GM19463 (cell line): ENCODE measurements around the gene CACNA1D.

Source experiments
- ATAC-seq: cut with Tn5 transposase; IDR thresholded peaks from one replicate; pipeline ENCODE4 v1.9.1; 2021; ENCODE audit warnings: mild to moderate bottlenecking, moderate library complexity; ENCODE audit not compliant: unreplicated experiment

CACNA1D gene

GRCh38 chr3:53708001-53708621 is 213.7 kb downstream of the CACNA1D start:
- ATAC-seq: no peak

DNA sequence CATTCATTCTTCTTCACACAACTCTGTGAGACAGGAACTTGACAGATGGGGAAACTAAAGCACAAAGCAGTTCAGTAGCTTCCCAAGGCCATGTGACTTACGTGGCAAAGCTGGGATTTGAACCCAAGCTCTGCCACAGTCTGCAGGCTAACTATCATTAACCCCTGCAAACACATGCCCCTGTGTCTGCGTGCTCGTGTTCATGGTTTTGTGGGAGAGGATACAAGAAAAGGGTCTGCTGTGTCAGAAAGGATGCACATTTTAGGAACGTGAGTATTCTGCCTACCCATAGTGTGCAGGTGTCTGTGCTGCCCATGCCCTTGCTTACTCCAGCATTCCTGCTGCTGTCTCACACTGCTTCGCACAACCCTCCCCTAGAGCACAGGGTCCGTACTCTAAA is 214.8 kb downstream of the CACNA1D start:
- ATAC-seq: no peak

GRCh38 chr3:53709860-53710674 is 215.7 kb downstream of the CACNA1D start:
- no peak for ATAC-seq

DNA sequence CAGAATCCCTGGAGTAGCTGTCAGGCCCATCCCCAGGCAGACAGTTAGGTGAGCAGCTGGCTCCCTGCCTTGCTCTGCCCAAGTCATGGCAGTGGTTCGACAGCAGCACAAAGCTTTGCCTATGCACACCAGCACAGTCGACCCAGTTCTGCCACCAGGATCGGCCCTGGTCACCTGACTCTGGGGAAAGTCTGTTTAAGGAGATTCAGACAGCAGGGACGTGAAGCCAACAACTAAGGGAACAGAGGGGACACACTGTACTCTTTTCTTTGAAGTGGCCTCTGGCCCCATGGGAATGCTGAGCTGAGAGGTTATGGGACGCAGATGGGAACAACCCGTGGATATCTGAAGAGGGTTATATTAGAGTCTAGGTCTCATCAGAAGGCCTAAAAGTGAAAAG is 217.0 kb downstream of the CACNA1D start:
- ATAC-seq: no peak

DNA sequence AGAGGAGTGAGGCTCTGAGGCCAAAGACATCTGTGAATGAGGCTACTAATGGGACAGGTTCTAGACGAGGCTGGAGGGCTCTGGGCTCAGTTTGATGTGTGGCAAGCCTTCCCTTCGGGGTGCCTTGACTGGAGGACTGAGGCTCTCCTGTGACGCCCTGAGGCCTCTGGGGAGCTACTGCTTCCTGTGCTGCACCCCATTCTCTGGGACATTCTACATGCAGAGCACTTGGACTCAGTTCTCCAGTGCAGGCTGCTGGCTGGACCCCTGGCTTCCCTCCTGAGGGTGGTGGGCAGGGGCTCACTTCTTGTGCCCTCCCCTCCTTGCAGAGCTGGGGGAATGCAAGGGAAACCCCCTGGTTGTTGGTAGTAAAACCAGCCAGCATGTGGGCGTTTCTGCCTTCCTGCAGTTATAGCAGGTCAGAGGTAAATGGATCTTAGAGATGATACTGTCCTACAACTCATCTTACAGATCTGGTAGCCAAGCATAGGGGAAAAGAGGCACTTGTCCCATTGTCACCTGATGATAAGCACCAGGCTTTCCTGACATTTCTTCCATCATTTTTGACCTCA is 218.5 kb downstream of the CACNA1D start:
- no peak for ATAC-seq

DNA sequence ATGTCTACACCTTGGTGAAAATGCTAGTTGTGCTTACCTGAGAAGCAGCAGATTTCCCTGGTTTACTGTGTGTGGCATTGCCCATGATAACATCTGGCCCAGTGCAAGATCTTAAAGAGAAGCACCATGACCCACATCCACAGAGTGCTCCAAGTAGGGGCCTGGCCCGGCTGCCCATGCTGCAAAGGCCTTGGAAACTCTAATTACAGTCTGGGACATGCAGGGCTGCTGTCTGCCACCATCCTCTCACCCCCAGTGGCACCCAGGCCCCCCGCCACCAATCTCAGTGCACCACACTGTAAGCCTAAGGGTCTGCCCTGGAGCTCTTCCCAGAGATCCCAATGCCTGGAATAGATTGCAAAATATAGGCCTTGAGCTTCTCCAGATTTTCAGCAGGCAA is 219.2 kb downstream of the CACNA1D start:
- ATAC-seq: no peak

GRCh38 chr3:53715815-53716483 is 221.5 kb downstream of the CACNA1D start:
- no peak for ATAC-seq

DNA sequence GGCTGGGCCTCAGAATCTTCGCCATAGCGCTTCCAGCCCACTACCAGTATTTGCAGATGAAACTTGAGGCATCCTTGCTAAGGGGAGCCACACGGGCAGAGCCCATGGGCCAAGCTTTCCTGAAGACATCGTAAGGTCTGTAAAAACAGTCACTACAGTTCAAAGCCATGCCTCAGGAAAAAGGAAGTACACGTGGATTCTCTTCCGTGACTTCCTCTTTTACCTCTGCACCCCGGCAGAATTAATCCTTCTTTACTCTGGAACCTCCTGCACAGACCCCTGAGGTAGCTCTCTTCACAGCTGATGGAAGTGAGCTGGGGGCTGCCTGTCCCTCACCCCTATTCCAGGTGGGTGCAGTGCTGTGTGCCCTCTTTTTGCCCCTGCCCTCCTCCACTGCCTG is 222.6 kb downstream of the CACNA1D start:
- ATAC-seq: no peak

GRCh38 chr3:53718462-53718861 is 224.1 kb downstream of the CACNA1D start:
- ATAC-seq: no peak

- ATAC-seq: no peak
These were observed 225.4 kb downstream of the CACNA1D start for GRCh38 chr3:53719796-53720195.

- ATAC-seq: no peak
These were observed 227.0 kb downstream of the CACNA1D start for GRCh38 chr3:53721187-53722119.

GRCh38 chr3:53724566-53724965 is 230.2 kb downstream of the CACNA1D start:
- ATAC-seq: no peak

DNA sequence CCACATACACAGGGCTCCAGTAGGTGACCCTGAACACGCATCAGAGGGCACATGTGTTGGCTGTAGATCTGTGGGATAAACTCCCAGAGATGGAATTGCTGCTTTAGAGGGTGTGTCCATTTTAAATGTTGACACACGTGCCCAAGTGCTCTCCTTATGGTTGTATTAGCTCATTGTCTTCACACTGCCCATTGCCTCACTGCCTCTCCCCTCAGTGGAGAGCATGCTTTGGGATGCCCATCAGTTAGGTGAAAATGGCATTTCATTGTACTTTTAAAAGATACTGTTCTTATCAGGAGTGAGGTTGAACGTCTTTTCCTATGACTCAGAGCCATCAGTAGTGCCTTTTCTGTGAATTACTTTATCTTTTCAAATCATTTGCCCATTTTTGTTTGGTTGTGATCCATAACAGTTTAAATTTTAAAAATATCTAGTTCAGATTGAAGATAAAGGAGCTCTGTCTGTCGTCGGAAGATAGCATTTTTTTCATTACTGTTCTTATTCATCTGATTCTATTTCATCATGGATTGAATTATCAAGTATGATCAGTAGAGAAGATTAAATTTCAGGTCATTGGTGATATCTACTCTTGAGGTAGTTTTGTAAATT is 231.1 kb downstream of the CACNA1D start:
- no peak for ATAC-seq

GRCh38 chr3:53726643-53727042 is 232.2 kb downstream of the CACNA1D start:
- ATAC-seq: no peak

DNA sequence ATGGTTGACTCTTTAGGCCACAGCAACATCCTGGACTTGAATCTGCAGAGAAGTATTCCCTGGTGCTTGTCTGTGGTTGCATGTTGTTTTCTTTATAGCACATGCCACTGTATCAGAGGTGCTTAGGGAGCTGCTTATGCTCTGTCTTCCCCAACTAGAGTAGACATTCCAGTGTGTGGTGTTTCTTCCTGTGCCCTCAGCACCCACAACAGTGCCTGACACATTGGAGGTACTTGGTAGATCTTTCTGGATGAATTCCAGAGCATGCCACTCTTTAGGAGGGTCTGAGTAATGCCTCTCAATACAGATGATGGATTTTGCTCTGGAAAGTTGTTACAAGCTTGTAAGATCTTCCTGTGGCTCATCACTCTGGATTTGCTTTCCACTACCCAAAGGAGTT is 234.2 kb downstream of the CACNA1D start:
- ATAC-seq: no peak

DNA sequence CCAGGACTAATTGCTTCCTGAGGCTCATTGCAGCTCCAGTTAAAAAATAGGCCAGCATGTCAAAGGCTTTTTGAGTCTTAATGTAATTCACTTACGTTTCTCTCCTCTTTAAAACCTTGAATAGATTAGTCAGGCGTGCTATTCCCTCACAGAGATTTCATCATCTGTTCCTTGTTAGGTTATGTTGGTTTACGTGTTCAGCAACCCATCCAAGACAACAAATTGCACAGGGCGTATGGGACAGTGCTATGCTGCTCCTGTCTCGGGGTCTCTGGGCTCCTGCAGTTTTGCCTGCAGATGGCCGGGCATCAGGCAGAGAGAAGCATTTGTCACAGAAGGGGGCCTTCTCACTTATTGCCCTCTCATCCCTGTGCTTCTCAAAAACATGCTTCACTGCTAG is 234.7 kb downstream of the CACNA1D start:
- ATAC-seq: no peak

- ATAC-seq: peak; percentile 53
These were observed 235.2 kb downstream of the CACNA1D start for GRCh38 chr3:53729618-53730017.

- ATAC-seq: no peak
These were observed 236.2 kb downstream of the CACNA1D start for GRCh38 chr3:53730576-53730975.

DNA sequence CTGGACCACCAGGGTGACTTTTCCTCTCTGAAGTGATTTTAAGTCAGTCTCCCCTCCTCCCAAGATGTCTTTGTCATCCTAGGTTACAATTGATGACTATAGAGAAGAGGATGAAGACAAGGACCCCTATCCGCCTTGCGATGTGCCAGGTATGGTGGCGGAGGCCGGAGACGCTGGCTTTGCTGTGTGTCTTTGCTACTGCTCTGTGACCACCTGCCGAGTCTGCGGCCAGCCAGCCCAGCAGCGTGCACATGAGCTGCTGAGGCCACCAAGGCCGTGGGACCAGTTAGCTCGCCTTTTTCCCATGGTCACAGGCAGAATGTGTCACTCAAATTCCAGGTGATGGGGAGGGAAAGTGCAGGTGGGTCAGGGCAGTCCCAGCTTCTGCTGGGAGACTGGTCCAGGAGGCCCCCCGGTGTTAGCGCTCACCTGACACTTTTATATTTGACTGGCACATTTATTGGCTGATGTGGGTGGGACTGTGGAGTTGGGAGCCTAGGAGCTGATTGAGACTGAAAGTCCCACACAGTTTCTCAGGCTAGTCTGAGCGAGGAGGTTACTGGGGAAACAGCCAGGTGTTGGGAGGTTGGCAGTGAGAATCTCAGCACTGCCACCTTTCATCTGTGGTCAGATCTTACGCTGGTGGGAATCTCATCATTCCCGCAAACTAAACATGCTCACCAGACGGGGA is 237.7 kb downstream of the CACNA1D start:
- ATAC-seq: peak; percentile 60

- ATAC-seq: no peak
These were observed 239.0 kb downstream of the CACNA1D start for GRCh38 chr3:53733446-53733845.
